Suprapubic skin (tissue), 4 donors: ENCODE data around the gene C17orf75.

Experiments
- POLR2A ChIP-seq, 2 donors: fragments of 450-650 bp; IDR thresholded peaks; one replicate each; pipeline ENCODE4 v1.6.1; 2017; ENCODE audit warnings: antibody characterized with exemption in 2 of 2, mild to moderate bottlenecking in 2 of 2, moderate library complexity in 2 of 2
- POLR2AphosphoS5 ChIP-seq, 3 donors: sonication (generic); formaldehyde crosslinking; IDR thresholded peaks; one replicate each; pipeline ENCODE4 v1.6.1; 2017; ENCODE audit warnings: antibody characterized with exemption in 3 of 3
- TF ChIP-seq, protein P1 (sequence below), 2 donors: fragments of 200-600 bp in 1 of 2; fragments of 450-650 bp in 1 of 2; sonication (generic) in 1 of 2; IDR thresholded peaks; one replicate each; pipeline ENCODE4 v1.5.1; 2016 to 2019; ENCODE audit warnings: antibody characterized with exemption in 2 of 2, mild to moderate bottlenecking in 1 of 2, moderate library complexity in 1 of 2

DNA sequence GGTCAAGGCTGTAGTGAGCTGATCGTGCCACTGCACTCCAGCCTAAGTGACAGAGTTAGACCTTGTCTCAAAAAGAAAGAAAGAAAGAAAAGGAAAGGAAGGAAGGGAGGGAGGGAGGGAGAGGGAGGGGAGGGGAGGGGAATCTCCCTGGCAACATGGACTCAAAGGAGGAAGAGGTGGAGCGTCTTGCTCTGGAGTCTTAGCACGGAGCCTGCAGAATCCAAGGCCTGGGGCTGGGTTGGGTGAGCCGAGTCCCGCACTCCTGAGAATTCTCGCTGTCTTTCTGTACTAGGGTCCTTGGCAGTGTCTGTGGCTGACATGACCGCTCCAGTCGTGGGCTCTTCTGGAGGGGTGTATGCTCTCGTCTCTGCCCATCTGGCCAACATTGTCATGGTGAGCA lies 36.9 kb downstream of the C17orf75 start:
- TF ChIP-seq, protein P1, sequence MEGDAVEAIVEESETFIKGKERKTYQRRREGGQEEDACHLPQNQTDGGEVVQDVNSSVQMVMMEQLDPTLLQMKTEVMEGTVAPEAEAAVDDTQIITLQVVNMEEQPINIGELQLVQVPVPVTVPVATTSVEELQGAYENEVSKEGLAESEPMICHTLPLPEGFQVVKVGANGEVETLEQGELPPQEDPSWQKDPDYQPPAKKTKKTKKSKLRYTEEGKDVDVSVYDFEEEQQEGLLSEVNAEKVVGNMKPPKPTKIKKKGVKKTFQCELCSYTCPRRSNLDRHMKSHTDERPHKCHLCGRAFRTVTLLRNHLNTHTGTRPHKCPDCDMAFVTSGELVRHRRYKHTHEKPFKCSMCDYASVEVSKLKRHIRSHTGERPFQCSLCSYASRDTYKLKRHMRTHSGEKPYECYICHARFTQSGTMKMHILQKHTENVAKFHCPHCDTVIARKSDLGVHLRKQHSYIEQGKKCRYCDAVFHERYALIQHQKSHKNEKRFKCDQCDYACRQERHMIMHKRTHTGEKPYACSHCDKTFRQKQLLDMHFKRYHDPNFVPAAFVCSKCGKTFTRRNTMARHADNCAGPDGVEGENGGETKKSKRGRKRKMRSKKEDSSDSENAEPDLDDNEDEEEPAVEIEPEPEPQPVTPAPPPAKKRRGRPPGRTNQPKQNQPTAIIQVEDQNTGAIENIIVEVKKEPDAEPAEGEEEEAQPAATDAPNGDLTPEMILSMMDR (IDR thresholded peaks at IDR 0.05), result no peak
- TF ChIP-seq POLR2A (IDR thresholded peaks at IDR 0.05) (no peak), POLR2AphosphoS5 (IDR thresholded peaks at IDR 0.05) (no peak)
